Fibroblast of lung (primary cell): ENCODE measurements around the gene KNG1.

Experiments
- CTCF ChIP-seq, 2 donors: IDR thresholded peaks in 1 of 2; conservative IDR thresholded peaks in 1 of 2; 1 replicate in 1 of 2; 2 replicates in 1 of 2; pipeline ENCODE4 v1.5.1; 2011 to 2012; ENCODE audit warnings: low read length in 2 of 2, control low read depth in 1 of 2, inconsistent platforms in 1 of 2, low read depth in 1 of 2, mild to moderate bottlenecking in 1 of 2
- EZH2 ChIP-seq: IDR thresholded peaks from 2 replicates; pipeline ENCODE4 v1.5.1; 2012; ENCODE audit warnings: low read length, control low read depth, mild to moderate bottlenecking; ENCODE audit errors: missing control alignments

GRCh38 chr3:186746008-186746407 lies 28.8 kb downstream of the KNG1 start:
- TF ChIP-seq EZH2 (no peak), CTCF (conservative IDR thresholded peaks at IDR 0.05 in 1 of 2, IDR thresholded peaks at IDR 0.05 in 1 of 2; ENCODE audit: low read depth in 1 of 2, low read length in 2 of 2) (no peak)
